DMS114 treated with DMSO at 0.1 percent for 48 hours (cell line): Measurements from ENCODE around the gene MT1M.
A peak's percentile ranks its signal among the peaks of the same experiment; 100 is the strongest.
"Not testable (repeated sequence)": the region's sequence is repeated elsewhere in the genome, so short reads cannot be mapped to it uniquely, and the experiment has no call there.

ENCODE experiments used
- DNase-seq: peaks from one replicate; lab custom pipeline; 2025; ENCODE audit not compliant: unreplicated experiment; lab: John Stamatoyannopoulos, UW

The MT1M gene

DNA sequence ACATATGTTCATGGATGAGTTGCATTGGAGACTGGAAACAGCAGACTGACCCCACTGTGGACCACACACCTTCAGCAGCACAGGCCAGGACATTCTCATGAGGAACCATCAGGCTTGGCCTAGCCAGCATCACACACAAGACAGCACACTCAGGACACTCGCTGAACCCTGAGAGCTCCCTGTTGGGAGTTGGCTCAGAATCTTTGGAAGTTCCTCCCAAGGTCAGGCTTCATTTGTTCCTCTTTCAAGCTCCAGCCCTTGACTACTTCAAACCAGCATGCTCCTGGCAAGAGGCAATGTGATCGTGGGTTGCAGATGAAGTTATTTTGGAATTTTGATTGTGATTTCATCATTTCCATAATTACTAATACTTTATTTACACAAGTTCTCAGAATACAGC lies 39.2 kb downstream of the MT1M start:
- DNase-seq, result not testable (repeated sequence)

DNA sequence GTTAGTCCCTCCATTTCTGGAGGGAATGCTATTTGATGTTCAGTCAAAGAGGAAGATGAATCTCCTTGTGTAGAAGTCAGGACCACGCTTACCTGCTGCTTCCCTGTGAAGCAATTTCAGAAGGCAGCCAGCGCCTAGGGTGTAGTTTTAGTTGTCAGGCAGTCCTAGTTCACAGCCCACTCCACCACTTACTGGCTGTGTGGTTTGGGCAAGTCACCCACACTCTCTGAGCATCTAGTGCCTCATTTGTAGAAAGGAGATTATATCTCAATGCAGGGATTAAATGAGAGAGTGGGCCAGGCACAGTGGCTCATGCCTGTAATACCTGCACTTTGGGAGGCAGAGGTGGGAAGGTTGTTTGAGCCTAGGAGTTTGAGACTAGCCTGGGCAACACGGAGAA lies 39.7 kb downstream of the MT1M start:
- DNase-seq, result not testable (repeated sequence)

DNA sequence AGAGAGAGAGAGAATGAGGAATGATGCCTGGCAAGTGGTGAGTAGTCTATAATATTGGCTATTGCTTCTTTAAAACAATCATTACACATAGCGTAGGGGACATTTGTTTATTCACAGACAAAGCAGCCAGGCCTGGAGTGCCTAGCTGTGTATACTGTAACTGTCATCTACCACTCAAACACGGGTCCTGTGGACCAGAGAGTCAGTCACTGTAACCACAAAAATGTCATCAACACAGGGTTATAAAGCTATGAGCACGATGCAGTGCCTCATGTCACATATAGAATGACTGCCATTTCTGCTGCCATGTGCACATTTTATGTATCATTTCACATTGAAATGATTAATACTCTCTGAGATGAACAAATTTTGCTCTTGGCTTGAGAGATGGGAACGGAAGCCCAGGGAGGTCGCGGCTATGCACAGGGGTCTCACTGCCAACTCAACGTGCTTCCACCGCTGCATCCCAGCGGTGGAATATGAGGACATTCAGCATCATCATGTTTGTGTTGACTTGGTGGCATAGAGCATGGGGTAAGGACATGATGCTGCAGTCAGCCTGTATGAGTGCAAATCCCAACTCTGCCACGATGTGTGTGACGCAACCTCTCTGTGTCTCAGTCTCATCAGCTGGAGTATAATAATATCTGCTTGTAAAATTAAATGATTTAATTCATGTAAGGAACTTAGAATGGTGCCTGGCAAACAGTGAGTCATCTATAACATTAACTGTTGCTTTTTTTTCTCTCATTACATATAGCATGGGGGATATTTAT lies 40.5 kb downstream of the MT1M start:
- DNase-seq, result no peak

DNA sequence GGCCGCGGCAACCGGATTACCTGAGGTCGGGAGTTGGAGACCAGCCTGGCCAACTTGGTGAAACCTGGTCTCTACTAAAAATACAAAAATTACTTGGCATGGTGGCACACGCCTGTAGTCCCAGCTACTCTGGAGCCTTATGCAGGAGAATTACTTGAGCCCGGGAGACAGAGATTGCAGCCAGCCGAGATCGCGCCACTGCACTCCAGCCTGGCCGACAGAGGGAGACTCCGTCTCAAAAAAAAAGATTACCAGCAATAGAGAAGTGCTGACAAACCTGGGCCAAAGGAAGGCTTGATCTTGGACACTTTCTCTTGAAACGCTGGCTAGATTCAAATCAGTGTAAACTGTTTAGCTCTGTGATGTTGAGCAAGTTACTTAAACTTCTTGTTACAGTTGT lies 41.5 kb downstream of the MT1M start:
- DNase-seq, result peak; percentile 16

DNA sequence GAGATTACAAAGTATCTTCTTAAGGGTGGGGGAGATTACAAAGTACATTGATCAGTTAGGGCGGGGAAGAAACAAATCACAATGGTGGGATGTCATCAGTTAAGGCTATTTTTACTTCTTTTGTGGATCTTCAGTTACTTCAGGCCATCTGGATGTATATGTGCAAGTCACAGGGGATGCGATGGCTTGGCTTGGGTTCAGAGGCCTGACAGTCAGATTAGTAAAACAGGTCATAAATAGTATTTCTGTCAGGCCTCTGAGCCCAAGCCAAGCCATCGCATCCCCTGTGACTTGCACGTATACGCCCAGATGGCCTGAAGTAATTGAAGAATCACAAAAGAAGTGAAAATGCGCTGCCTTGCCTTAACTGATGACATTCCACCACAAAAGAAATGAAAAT lies 42.1 kb downstream of the MT1M start:
- not testable (repeated sequence) for DNase-seq

DNA sequence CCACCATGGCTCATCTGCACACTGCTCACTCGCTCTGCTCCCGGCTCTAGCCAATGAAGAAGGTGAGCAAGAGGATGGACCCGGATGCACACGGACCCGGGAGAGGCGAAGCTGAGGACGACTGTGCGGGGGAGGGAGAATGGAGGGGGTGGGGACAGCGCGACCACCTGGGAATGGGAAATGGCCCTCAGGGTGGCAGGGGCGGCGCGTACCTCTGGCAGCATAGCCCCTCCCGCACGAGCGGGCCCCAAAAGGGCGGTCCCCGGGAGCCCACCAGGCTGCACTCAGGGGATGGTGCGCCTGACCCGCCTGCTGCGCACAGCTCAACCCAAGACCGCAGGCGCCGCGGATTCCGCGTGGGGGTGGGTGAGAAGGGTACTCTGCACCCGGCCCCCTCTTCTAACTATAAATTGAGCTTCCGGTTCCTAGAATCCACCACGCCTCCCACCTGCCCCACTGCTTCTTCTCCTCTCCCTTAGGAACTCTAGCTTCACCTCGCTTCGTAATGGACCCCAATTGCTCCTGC lies 43.3 kb downstream of the MT1M start:
- no peak for DNase-seq

DNA sequence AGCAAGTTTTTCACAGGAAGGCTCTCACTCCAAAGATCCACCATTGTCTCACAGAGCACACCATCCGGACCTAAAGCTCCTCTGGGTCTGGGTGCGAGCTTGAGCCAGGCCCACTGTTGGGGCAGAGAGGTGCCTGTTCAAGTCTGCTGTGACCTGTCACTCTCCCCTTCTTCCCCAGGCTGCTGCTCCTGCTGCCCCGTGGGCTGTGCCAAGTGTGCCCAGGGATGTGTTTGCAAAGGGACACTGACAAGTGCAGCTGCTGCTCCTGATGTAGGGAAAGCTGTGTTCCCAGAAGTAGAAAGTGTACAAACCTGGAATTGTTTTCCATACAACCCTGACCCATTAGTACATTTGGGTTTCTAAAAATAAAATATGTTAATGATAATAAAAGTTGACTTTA lies 45.0 kb downstream of the MT1M start:
- no peak for DNase-seq

DNA sequence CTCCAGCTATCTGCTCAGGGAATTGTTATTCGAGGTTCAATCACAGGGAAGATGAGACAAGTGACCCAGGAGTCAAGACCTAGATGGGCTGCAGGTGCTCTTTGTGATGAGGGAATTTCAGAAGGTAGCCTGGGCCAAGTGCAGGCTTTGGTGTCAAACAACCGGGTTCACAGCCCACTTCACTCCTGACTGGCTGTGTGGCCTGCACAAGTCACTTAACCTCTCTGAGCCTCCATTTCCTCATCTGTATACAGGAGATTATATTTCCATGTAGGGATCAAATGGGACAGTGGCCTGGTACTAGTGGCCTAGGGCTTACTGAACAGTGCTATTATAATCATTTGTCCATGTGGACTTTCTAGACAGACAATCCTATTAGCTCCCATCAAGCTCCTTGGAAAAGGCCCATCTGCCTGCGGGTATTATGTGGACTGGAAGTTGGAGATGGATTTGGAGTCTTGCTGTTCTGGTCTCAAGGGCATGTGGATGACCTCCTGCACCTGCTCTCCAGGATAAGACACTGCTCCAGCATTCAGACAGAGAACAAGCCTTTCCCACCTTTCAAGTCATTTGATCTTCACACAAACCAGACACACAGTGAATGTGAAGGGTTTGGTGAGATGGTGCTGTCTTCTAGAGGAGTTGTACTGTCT lies 46.7 kb downstream of the MT1M start:
- DNase-seq, result no peak

DNA sequence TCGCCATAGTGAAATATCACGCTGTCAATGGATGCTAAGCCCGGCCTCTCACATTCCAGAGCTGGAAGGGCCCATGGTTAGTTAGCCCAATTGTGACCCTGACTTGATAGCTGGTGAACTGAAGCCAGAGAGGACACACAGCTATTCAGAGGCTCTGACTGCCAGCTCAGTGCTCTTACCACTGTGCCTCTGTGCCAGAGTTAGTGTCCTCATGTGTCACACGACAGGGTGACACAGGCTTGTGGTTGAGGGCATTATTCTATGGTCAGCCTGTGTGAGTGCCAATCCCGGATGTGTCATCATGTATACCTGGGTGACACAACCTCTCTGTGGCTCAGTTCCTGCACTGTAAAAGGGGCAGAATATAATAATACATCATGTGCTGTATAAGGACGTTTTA lies 47.4 kb downstream of the MT1M start:
- no peak for DNase-seq

DNA sequence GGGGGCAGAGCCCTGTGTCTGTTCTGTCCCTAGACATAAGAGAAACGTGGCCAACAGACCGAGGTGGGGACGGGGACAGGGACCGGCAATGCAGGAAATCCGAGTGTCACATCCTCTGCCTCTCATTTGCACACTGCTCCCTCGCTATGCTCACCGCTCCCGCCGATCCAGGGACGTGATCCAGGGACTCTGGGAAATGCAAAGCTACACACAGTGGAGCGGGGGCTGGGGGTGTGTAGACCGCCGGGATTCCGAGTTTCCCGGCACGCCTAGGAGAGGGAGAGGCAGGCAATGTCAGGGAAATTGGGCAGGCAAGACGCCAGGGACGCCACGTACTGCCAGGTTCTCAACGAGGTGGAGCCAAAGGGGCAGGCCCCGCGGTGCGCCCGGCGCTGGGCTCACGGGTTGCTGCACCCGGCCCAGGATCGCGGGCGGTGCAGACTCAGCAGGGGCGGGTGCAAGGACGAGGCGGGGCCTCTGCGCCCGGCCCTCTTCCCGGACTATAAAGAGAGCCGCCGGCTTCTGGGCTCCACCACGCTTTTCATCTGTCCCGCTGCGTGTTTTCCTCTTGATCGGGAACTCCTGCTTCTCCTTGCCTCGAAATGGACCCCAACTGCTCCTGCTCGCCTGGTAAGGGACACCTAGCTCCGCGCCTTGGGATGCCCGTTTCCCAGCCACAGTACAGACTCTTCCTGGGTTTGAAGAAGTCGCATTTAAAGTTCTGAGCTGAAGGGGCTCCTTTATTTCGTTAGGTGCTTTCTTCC lies 49.7 kb downstream of the MT1M start, which contains the start of gene MT1X:
TSS of gene MT1X (plus strand) at position 532 of the 764 bp plus-strand sequence. CDS start at position 603, 71 bp downstream.
- peak; percentile 70 for DNase-seq

DNA sequence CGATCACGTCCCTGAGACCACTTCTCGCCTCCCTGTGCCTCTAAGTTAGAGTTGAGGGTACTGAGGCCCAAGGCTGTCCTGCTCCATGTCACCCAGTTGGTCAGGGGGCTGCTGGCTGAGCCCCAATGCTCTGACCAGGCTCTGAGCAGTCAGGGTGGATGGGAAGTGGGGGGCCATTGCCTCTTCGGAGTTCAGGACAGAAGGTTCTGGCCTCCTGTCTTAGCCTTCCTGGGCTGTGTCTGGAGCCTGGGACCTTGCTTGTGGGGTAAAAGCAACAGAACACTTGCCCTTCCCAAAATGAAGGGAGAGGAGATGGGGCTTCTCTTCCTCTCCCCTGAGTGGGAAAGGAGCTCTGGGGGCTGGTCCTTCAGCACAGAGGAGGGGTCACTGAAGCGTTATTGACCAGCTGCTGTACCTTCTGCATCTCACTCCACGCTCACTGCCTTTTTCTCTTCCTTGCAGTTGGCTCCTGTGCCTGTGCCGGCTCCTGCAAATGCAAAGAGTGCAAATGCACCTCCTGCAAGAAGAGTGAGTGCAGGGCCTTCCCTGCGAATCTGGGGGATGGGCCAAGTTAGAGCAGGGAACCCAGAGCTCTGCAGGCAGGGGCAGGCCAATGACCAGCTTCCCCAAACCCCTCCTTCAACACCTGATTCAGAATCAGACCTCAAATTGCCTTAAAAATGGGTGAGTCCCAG lies 50.4 kb downstream of the MT1M start:
- DNase-seq, result no peak
